ENCODE results near the gene WDFY4. TPM values are rescaled to one million over a fixed set of nuclear protein-coding genes. Genes with fewer than 3 reads are reported as not detected.

Gene WDFY4
- total and polyA plus RNA-seq, 2 of the 4 experiments (the other 2 are of a cell fraction): not detected

DNA sequence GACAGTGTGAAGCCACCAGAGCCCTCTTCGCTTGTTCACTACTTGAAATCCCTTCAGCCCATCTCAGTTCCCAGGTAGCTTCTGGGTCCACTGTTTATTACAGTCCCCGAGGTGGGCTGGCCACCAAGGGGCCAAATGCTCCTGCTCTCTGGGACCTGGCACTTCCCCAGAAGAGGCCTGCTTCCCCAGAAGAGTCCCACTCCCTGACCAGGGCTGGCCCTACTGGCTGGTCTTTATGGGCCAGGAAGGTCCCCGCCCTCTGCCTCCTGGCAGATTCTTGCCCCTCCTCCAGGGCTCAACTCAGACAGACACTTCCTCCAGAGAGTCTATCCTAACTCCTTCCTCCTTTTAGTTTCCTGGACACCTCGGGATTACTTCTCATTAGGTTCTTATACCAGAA lies 325.6 kb downstream of the WDFY4 start:
- Histone ChIP-seq H2AFZ (replicated peaks; ENCODE audit: low read length, poor library complexity) (no peak overlapping the region), H2BK20ac (ENCODE audit: low read depth, low read length) (no peak overlapping the region), H3K4me3 (ENCODE audit: insufficient read depth, low read depth, low read length) (no peak overlapping the region), H2BK15ac (ENCODE audit: low read depth, low read length) (no peak overlapping the region), H3K9me3 (ENCODE audit: control insufficient read depth, insufficient read depth, low read length) (no peaks in the 10 kb centered on the region), H3K9me1 (ENCODE audit: insufficient read depth, low read length) (no peaks in the 10 kb centered on the region), H3K36me3 (ENCODE audit: control insufficient read depth, insufficient read depth, low read length) (no peaks in the 10 kb centered on the region), H3K56ac (ENCODE audit: extremely low read depth, insufficient read depth, low read length) (no peak overlapping the region), H3K27ac (ENCODE audit: insufficient read depth, low read length) (no peak overlapping the region), H2BK5ac (ENCODE audit: low read depth, low read length, poor library complexity, severe bottlenecking) (no peak overlapping the region), H3K27me3 (ENCODE audit: control insufficient read depth, insufficient read depth, low read length) (peaks cover 6% of the 10 kb centered on the region), H2BK120ac (ENCODE audit: low read depth, low read length) (no peak overlapping the region), H4K5ac (ENCODE audit: low read depth, low read length) (no peak overlapping the region), H4K8ac (ENCODE audit: low read depth in 2 of 2, low read length in 2 of 2) (no peak overlapping the region), H3K9ac (ENCODE audit: low read depth, low read length) (no peak overlapping the region), H3K4me2 (ENCODE audit: low read depth, low read length) (no peak overlapping the region), H3K14ac (replicated peaks; ENCODE audit: low read depth, low read length) (no peak overlapping the region), H2AK9ac (replicated peaks; ENCODE audit: low read depth, low read length, poor library complexity) (no peak overlapping the region), H2AK5ac (ENCODE audit: low read depth, low read length) (no peak overlapping the region), H3K23ac (ENCODE audit: low read depth, low read length) (no peak overlapping the region), H3K18ac (ENCODE audit: low read depth, low read length) (no peak overlapping the region), H3K79me1 (ENCODE audit: low read depth in 1 of 2, low read length in 2 of 2) (no peaks in the 10 kb centered on the region), H3K4ac (ENCODE audit: low read depth, low read length) (no peak overlapping the region), H3K4me1 (ENCODE audit: control insufficient read depth, insufficient read depth, low read length) (peaks cover 6% of the 10 kb centered on the region; the same call in 1 of the 2 replicates), H4K91ac (ENCODE audit: insufficient read depth, low read depth, low read length) (no peak overlapping the region), H4K20me1 (ENCODE audit: insufficient read depth, low read length) (no peaks in the 10 kb centered on the region)
- no peak for TF ChIP-seq FOS (IDR thresholded peaks at IDR 0.05; ENCODE audit: low read depth, low read length)
- no TSS peak for BruUV-seq (replicated peaks)
- POLR2A ChIA-PET (ENCODE audit: unreplicated experiment): no interaction called here
- intact Hi-C loops (cut with micrococcal nuclease): no loop called here
- DNase-seq (no peak), ATAC-seq (ENCODE audit: low read depth) (no peak)
- in situ Hi-C loops (cut with MboI; ENCODE audit: low sequenced_read_pairs): no loop called here
- CTCF ChIA-PET: no interaction called here
- whole genome bisulfite sequencing, 2 experiments (ENCODE audit: extremely low coverage in 2 of 2, insufficient read length in 1 of 2): 76% methylated on average over 2 of the region's 4 CpGs; no CpG with 5 or more reads in 1 of the 2 experiments
- dilution Hi-C loops (cut with HindIII; ENCODE audit: low sequenced_read_pairs, unreplicated experiment): no loop called here

Measured in IMR-90 (cell line).